OCI-LY1 (cell line): ENCODE measurements around the gene LEKR1.

Experiments used
- CTCF ChIP-seq: fragments of 200-600 bp; sonication (generic), shearing (Covaris generic); IDR thresholded peaks from 2 replicates; pipeline ENCODE4 v1.5.1; 2017; ENCODE audit warnings: mild to moderate bottlenecking, antibody characterized with exemption, low read length, moderate library complexity, mixed read lengths
- EZH2 ChIP-seq: fragments of 200-600 bp; sonication (generic), shearing (Covaris generic); IDR thresholded peaks from 2 replicates; pipeline ENCODE4 v1.8.0; 2017; ENCODE audit warnings: borderline replicate concordance, mixed run types, mild to moderate bottlenecking, antibody characterized with exemption, low read length, moderate library complexity, mixed read lengths

GRCh38 chr3:156983559-156983958, 157.4 kb downstream of the LEKR1 start:
- TF ChIP-seq CTCF (peak; percentile 30), EZH2 (no peak)
